ENCODE results near the gene PDCD7. TPM values are rescaled to one million over a fixed set of nuclear protein-coding genes. Genes with fewer than 3 reads are reported as not detected.
A peak's percentile ranks its signal among the peaks of the same experiment; 100 is the strongest.
"Not testable (repeated sequence)": the region's sequence is repeated elsewhere in the genome, so short reads cannot be mapped to it uniquely, and the experiment has no call there.

The PDCD7 gene
- 10 to 100 TPM; 31.1 to 37.7 (median 34.4) TPM for polyA plus RNA-seq (ENCODE audit: insufficient read length in 4 of 4)

GRCh38 chr15:65133548-65134200 is at the start of gene PDCD7:
Gene PDCD7 (minus strand): TSS chr15:65133808. CDS start chr15:65133781, 27 bp downstream.
- DNase-seq (ENCODE audit: low read depth in 4 of 4, low spot score in 2 of 4) = peak; percentile 86 to 96 (median 90)

- no peak for DNase-seq (ENCODE audit: low read depth in 4 of 4, low spot score in 2 of 4)
These were observed 48.9 kb upstream of the PDCD7 start for GRCh38 chr15:65182538-65182937.

GRCh38 chr15:65181582-65182353 is 48.2 kb upstream of the PDCD7 start:
- DNase-seq (ENCODE audit: low read depth in 4 of 4, low spot score in 2 of 4) = not testable (repeated sequence)

- DNase-seq (ENCODE audit: low read depth in 4 of 4, low spot score in 2 of 4) = no peak
These were observed 46.6 kb upstream of the PDCD7 start for GRCh38 chr15:65180167-65180566.

GRCh38 chr15:65177901-65178300 is 44.3 kb upstream of the PDCD7 start:
- no peak for DNase-seq (ENCODE audit: low read depth in 4 of 4, low spot score in 2 of 4)

GRCh38 chr15:65176056-65176455 is 42.4 kb upstream of the PDCD7 start:
- no peak for DNase-seq (ENCODE audit: low read depth in 4 of 4, low spot score in 2 of 4)

- DNase-seq (ENCODE audit: low read depth in 4 of 4, low spot score in 2 of 4) = no peak
These were observed 41.9 kb upstream of the PDCD7 start for GRCh38 chr15:65175511-65175910.

- DNase-seq (ENCODE audit: low read depth in 4 of 4, low spot score in 2 of 4) = no peak
These were observed 40.9 kb upstream of the PDCD7 start for GRCh38 chr15:65174509-65174908.

- no peak for DNase-seq (ENCODE audit: low read depth in 4 of 4, low spot score in 2 of 4)
These were observed 38.9 kb upstream of the PDCD7 start for GRCh38 chr15:65172531-65172930.

GRCh38 chr15:65171428-65171827 is 37.8 kb upstream of the PDCD7 start:
- DNase-seq (ENCODE audit: low read depth in 4 of 4, low spot score in 2 of 4) = no peak

GRCh38 chr15:65165875-65166274 is 32.3 kb upstream of the PDCD7 start:
- DNase-seq (ENCODE audit: low read depth in 4 of 4, low spot score in 2 of 4) = no peak

GRCh38 chr15:65164139-65164538 is 30.5 kb upstream of the PDCD7 start:
- no peak for DNase-seq (ENCODE audit: low read depth in 4 of 4, low spot score in 2 of 4)

GRCh38 chr15:65163041-65163440 is 29.4 kb upstream of the PDCD7 start:
- no peak for DNase-seq (ENCODE audit: low read depth in 4 of 4, low spot score in 2 of 4)

- no peak for DNase-seq (ENCODE audit: low read depth in 4 of 4, low spot score in 2 of 4)
These were observed 23.1 kb upstream of the PDCD7 start for GRCh38 chr15:65156692-65157091.

- DNase-seq (ENCODE audit: low read depth in 4 of 4, low spot score in 2 of 4) = no peak
These were observed 21.1 kb upstream of the PDCD7 start for GRCh38 chr15:65154720-65155119.

- no peak for DNase-seq (ENCODE audit: low read depth in 4 of 4, low spot score in 2 of 4)
These were observed 14.3 kb upstream of the PDCD7 start for GRCh38 chr15:65147902-65148301.

- no peak for DNase-seq (ENCODE audit: low read depth in 4 of 4, low spot score in 2 of 4)
These were observed 12.8 kb upstream of the PDCD7 start for GRCh38 chr15:65146438-65146837.

GRCh38 chr15:65138631-65139030 is 5.0 kb upstream of the PDCD7 start:
- not testable (repeated sequence) for DNase-seq (ENCODE audit: low read depth in 4 of 4, low spot score in 2 of 4)

GRCh38 chr15:65137893-65138292 is 4.3 kb upstream of the PDCD7 start:
- DNase-seq (ENCODE audit: low read depth in 4 of 4, low spot score in 2 of 4) = not testable (repeated sequence)

GRCh38 chr15:65137089-65137488 is 3.5 kb upstream of the PDCD7 start:
- not testable (repeated sequence) for DNase-seq (ENCODE audit: low read depth in 4 of 4, low spot score in 2 of 4)

GRCh38 chr15:65134538-65134937 is 930 bp upstream of the PDCD7 start:
- DNase-seq (ENCODE audit: low read depth in 4 of 4, low spot score in 2 of 4) = no peak
